H1 (cell line): ENCODE results near the gene MEF2A. TPM values are rescaled to one million over a fixed set of nuclear protein-coding genes. Genes with fewer than 3 reads are reported as not detected.

ENCODE experiments used
- CTCF ChIA-PET: fragments of 300-600 bp; sonication (Branson Sonifier 250); formaldehyde crosslinking; loops from one replicate; lab custom pipeline; 2021; ENCODE audit not compliant: partially characterized antibody; lab: Charles Lee
- POLR2A ChIA-PET: fragments of 300-600 bp; sonication (Branson Sonifier 250); formaldehyde crosslinking; loops from one replicate; lab custom pipeline; 2021; ENCODE audit warnings: inconsistent platforms; ENCODE audit not compliant: partially characterized antibody; lab: Charles Lee
- DNase-seq, 2 experiments: peaks; one replicate each; pipeline versions ENCODE4 v3.0.0 to v3.0.0-alpha.2; 2010 to 2022; ENCODE audit warnings: low spot score in 2 of 2, low read depth in 1 of 2, mixed read lengths in 1 of 2
- FAIRE-seq: peaks from 2 replicates; lab custom pipeline; 2011; peaks lifted over from hg19 to GRCh38; lab: Jason Lieb, UNC
- H2AFZ ChIP-seq: 2 replicates; pipeline ENCODE4 v1.8.1; 2012; ENCODE audit warnings: low read length, inconsistent platforms
- H2AK5ac ChIP-seq: 2 replicates; pipeline ENCODE4 v1.6.1; 2013; ENCODE audit warnings: low read depth, low read length
- H2BK120ac ChIP-seq: replicated peaks from 2 replicates; pipeline ENCODE3; 2013; ENCODE audit warnings: low read depth, low read length, inconsistent platforms
- H2BK12ac ChIP-seq: 2 replicates; pipeline ENCODE4 v1.6.1; 2013; ENCODE audit warnings: low read depth, low read length
- H2BK15ac ChIP-seq: 2 replicates; pipeline ENCODE4 v1.6.1; 2013; ENCODE audit warnings: low read length
- H2BK20ac ChIP-seq: 2 replicates; pipeline ENCODE4 v1.6.1; 2013; ENCODE audit warnings: low read length
- H2BK5ac ChIP-seq: 2 replicates; pipeline ENCODE4 v1.6.1; 2013; ENCODE audit warnings: low read depth, low read length
- H3K14ac ChIP-seq: 2 replicates; pipeline ENCODE4 v1.6.1; 2013; ENCODE audit warnings: inconsistent platforms; ENCODE audit not compliant: insufficient read length
- H3K18ac ChIP-seq: 2 replicates; pipeline ENCODE4 v1.6.1; 2013; ENCODE audit warnings: low read length; ENCODE audit errors: extremely low read depth
- H3K23ac ChIP-seq: 2 replicates; pipeline ENCODE4 v1.6.1; 2013; ENCODE audit warnings: inconsistent platforms; ENCODE audit not compliant: insufficient read length
- H3K23me2 ChIP-seq: 2 replicates; pipeline ENCODE4 v1.6.1; 2013; ENCODE audit warnings: low read depth, low read length
- H3K27ac ChIP-seq: 2 replicates; pipeline ENCODE4 v1.6.1; 2011; ENCODE audit warnings: low read depth, low read length, inconsistent platforms
- H3K27me3 ChIP-seq, 4 experiments: replicated peaks in 1 of 4; 1 replicate in 1 of 4; 2 replicates in 3 of 4; pipeline versions ENCODE4 v1.6.1 to v1.8.1; 2011 to 2013; ENCODE audit warnings: low read length in 3 of 4, mild to moderate bottlenecking in 3 of 4, inconsistent platforms in 2 of 4, mixed read lengths in 2 of 4, moderate library complexity in 1 of 4; ENCODE audit not compliant: control insufficient read depth in 3 of 4, insufficient read depth in 3 of 4; ENCODE audit errors: extremely low read depth in 1 of 4
- H3K36me3 ChIP-seq, 4 experiments: 2 replicates each; pipeline versions ENCODE4 v1.6.1 to v1.8.1; 2011 to 2013; ENCODE audit warnings: mild to moderate bottlenecking in 4 of 4, low read length in 3 of 4, moderate library complexity in 2 of 4, control low read depth in 1 of 4, inconsistent platforms in 1 of 4; ENCODE audit not compliant: insufficient read depth in 4 of 4, control insufficient read depth in 2 of 4
- H3K4ac ChIP-seq: replicated peaks from 2 replicates; pipeline ENCODE3; 2013; ENCODE audit warnings: low read length, low read depth, mixed read lengths, inconsistent platforms; ENCODE audit not compliant: insufficient read length
- H3K4me1 ChIP-seq, 4 experiments: replicated peaks in 1 of 4; 1 replicate in 1 of 4; 2 replicates in 3 of 4; pipeline versions ENCODE4 v1.6.1 to v1.8.1; 2011 to 2013; ENCODE audit warnings: low read length in 3 of 4, inconsistent platforms in 2 of 4, mixed read lengths in 1 of 4; ENCODE audit not compliant: insufficient read depth in 4 of 4, control insufficient read depth in 3 of 4
- H3K4me2 ChIP-seq, 2 experiments: 2 replicates each; pipeline versions ENCODE4 v1.6.1 to v1.8.1; 2011 to 2013; ENCODE audit warnings: low read depth in 2 of 2, low read length in 2 of 2, control low read depth in 1 of 2, inconsistent platforms in 1 of 2, mild to moderate bottlenecking in 1 of 2; ENCODE audit not compliant: insufficient read depth in 1 of 2
- H3K4me3 ChIP-seq, 4 experiments: fragments of 200-600, 300-600 bp in 1 of 4; sonication (generic), shearing (Covaris generic), sonication (Bioruptor Twin) in 1 of 4; 2 replicates each; pipeline versions ENCODE4 v1.5.1 to v1.8.1; 2011 to 2016; ENCODE audit warnings: low read length in 4 of 4, low read depth in 3 of 4, control low read depth in 2 of 4, inconsistent platforms in 2 of 4, mild to moderate bottlenecking in 2 of 4, mixed read lengths in 1 of 4, moderate library complexity in 1 of 4; ENCODE audit not compliant: insufficient read depth in 2 of 4; ENCODE audit errors: extremely low read depth in 1 of 4
- H3K56ac ChIP-seq: replicated peaks from 2 replicates; pipeline ENCODE3; 2013; ENCODE audit warnings: low read depth, mild to moderate bottlenecking, mixed read lengths, low read length, inconsistent platforms; ENCODE audit not compliant: insufficient read length
- H3K79me1 ChIP-seq: 2 replicates; pipeline ENCODE4 v1.6.1; 2013; ENCODE audit warnings: low read depth, low read length, control low read depth
- H3K79me2 ChIP-seq, 2 experiments: 2 replicates each; pipeline versions ENCODE4 v1.6.1 to v1.8.1; 2012 to 2013; ENCODE audit warnings: low read length in 2 of 2, mild to moderate bottlenecking in 2 of 2, inconsistent platforms in 1 of 2; ENCODE audit not compliant: insufficient read depth in 2 of 2, control insufficient read depth in 1 of 2
- H3K9ac ChIP-seq, 4 experiments: replicated peaks in 1 of 4; 1 replicate in 1 of 4; 2 replicates in 3 of 4; pipeline versions ENCODE4 v1.6.1 to v1.8.1; 2011 to 2013; ENCODE audit warnings: low read depth in 3 of 4, low read length in 3 of 4, control low read depth in 2 of 4, mild to moderate bottlenecking in 2 of 4, moderate library complexity in 2 of 4, inconsistent platforms in 1 of 4; ENCODE audit errors: extremely low read depth in 1 of 4
- H3K9me3 ChIP-seq, 2 experiments: 2 replicates each; pipeline versions ENCODE4 v1.6.1 to v1.8.1; 2012 to 2013; ENCODE audit warnings: mild to moderate bottlenecking in 2 of 2, moderate library complexity in 2 of 2, control low read depth in 1 of 2, inconsistent platforms in 1 of 2, low read depth in 1 of 2, low read length in 1 of 2, mixed read lengths in 1 of 2; ENCODE audit not compliant: insufficient read depth in 2 of 2
- H4K20me1 ChIP-seq, 2 experiments: replicated peaks in 1 of 2; 2 replicates each; pipeline versions ENCODE3 to v1.8.1; 2011 to 2013; ENCODE audit warnings: inconsistent platforms in 2 of 2, low read length in 2 of 2, mild to moderate bottlenecking in 1 of 2; ENCODE audit not compliant: insufficient read depth in 2 of 2, control insufficient read depth in 1 of 2
- H4K5ac ChIP-seq: 2 replicates; pipeline ENCODE4 v1.6.1; 2013; ENCODE audit warnings: low read length, low read depth, mixed read lengths, inconsistent platforms; ENCODE audit not compliant: insufficient read length
- H4K8ac ChIP-seq: 2 replicates; pipeline ENCODE4 v1.8.0; 2013; ENCODE audit warnings: mild to moderate bottlenecking, moderate library complexity, low read length, inconsistent platforms; ENCODE audit not compliant: insufficient read depth; ENCODE audit errors: extremely low read depth
- H4K91ac ChIP-seq: replicated peaks from 2 replicates; pipeline ENCODE3; 2013; ENCODE audit warnings: low read length, mixed read lengths, inconsistent platforms; ENCODE audit not compliant: insufficient read length
- ASH2L ChIP-seq: fragments of 200-600, 300-600 bp; sonication (generic); IDR thresholded peaks from one replicate; pipeline ENCODE4 v1.7.1; 2017; ENCODE audit warnings: low read length
- CTBP2 ChIP-seq: IDR thresholded peaks from 2 replicates; pipeline ENCODE4 v1.7.0; 2011; ENCODE audit warnings: borderline replicate concordance, mild to moderate bottlenecking, moderate library complexity, mixed read lengths, low read length; ENCODE audit not compliant: insufficient read depth, insufficient read length
- JUND ChIP-seq: IDR thresholded peaks from 2 replicates; pipeline ENCODE4 v1.6.1; 2011; ENCODE audit warnings: mild to moderate bottlenecking, improper control_type of control experiment, low read length
- KDM4A ChIP-seq: IDR thresholded peaks from one replicate; pipeline ENCODE4 v1.7.1; 2012; ENCODE audit warnings: low read depth, mild to moderate bottlenecking, moderate library complexity, low read length, inconsistent platforms; ENCODE audit not compliant: severe bottlenecking
- PHF8 ChIP-seq: fragments of 200-600 bp; sonication (generic); conservative IDR thresholded peaks from 2 replicates; pipeline ENCODE4 v1.7.1; 2012; ENCODE audit warnings: low read depth, mild to moderate bottlenecking, inconsistent platforms, low read length, moderate library complexity
- POLR2AphosphoS5 ChIP-seq: IDR thresholded peaks from 2 replicates; pipeline ENCODE4 v1.6.1; 2011; ENCODE audit warnings: low read depth, low read length
- POU5F1 ChIP-seq: IDR thresholded peaks from 2 replicates; pipeline ENCODE4 v1.6.1; 2011; ENCODE audit warnings: low read depth, mild to moderate bottlenecking, low read length, moderate library complexity
- SUZ12 ChIP-seq: fragments of 200-600 bp; sonication (generic); IDR thresholded peaks from 2 replicates; pipeline ENCODE4 v1.6.1; 2012; ENCODE audit warnings: mild to moderate bottlenecking, inconsistent platforms, low read length, moderate library complexity, mixed read lengths
- YY1 ChIP-seq: IDR thresholded peaks from 2 replicates; pipeline ENCODE4 v1.6.1; 2011; ENCODE audit warnings: low read depth, mild to moderate bottlenecking, low read length
- polyA plus RNA-seq, 7 experiments: library from polyadenylated mRNA; depleted of rRNA in 3 of 7; stranded (reverse) in 5 of 7; unstranded in 2 of 7; fragments of >200 nt in 5 of 7; fragments of 200-250 nt in 2 of 7; gene quantifications; 1 replicate in 5 of 7; 2 replicates in 1 of 7; 4 replicates in 1 of 7; pipeline versions ENCODE4 v1.2.1 to v1.2.3, GENCODE V29; 2011 to 2013; ENCODE audit warnings: missing spikeins in 2 of 7, mixed read lengths in 2 of 7
- total RNA-seq: library from RNA; stranded (reverse); fragmentation: NEBNext Ultra II Directional; extraction: Animal tissue kit (Norgen Biotek cat#: 25700); gene quantifications from 2 replicates; pipeline ENCODE4 v1.2.1, GENCODE V29; 2021
- TF ChIP-seq, protein P1 (sequence below): IDR thresholded peaks from 2 replicates; pipeline ENCODE4 v1.6.1; 2012; ENCODE audit warnings: inconsistent platforms
- TF ChIP-seq, protein P2 (sequence below), 3 experiments: IDR thresholded peaks; 1 replicate in 2 of 3; 2 replicates in 1 of 3; pipeline versions ENCODE4 v1.5.1 to v1.6.1; 2011; ENCODE audit warnings: low read length in 3 of 3, mild to moderate bottlenecking in 3 of 3, inconsistent platforms in 2 of 3, low read depth in 1 of 3, moderate library complexity in 1 of 3; ENCODE audit not compliant: insufficient read depth in 1 of 3; ENCODE audit errors: control extremely low read depth in 1 of 3

MEF2A gene
- total and polyA plus RNA-seq, 2 of the 8 experiments (the other 6 are each of a cell fraction or from before 2014, with no cell fraction given) = 15.6 to 22.5 TPM

DNA sequence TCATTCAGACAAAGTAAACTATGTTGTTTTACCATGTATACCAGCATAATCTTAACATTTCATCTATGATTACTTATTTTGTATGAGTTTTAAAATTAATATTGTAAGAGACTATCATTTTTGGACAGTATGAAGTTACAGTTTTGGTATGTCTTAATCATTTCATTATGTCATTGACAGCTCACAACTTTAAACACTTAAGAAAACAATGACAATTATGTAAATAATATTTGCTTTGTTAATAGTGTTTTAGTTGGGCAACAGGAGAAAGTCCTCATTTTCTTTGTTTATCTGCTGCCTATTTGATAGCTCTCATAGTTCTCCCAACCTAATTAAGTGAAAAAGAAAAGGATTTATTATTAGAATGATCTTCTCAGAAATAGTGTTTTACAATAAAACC is 80.2 kb downstream of the MEF2A start:
- Histone ChIP-seq H3K36me3 (peaks cover 0 to 19% (median 9%) of the 10 kb centered on the region in 4 experiments; a peak in 4 of 8 replicates), H3K4me3 (no peak overlapping the region; a peak in 1 of 8 replicates), H2BK120ac (no peak overlapping the region), H2BK15ac (no peak overlapping the region), H4K20me1 (no peaks in the 10 kb centered on the region), H3K79me2 (no peaks in the 10 kb centered on the region), H3K23ac (no peak overlapping the region), H2BK5ac (no peak overlapping the region), H3K9ac (no peak overlapping the region), H3K27ac (no peak overlapping the region), H3K4ac (no peak overlapping the region), H4K5ac (no peak overlapping the region), H3K14ac (no peak overlapping the region), H4K8ac (no peak overlapping the region), H3K4me1 (peaks cover 0 to 2% (median 0%) of the 10 kb centered on the region in 4 experiments; a peak in 1 of 7 replicates), H4K91ac (no peak overlapping the region), H3K79me1 (no peaks in the 10 kb centered on the region; the same call in 1 of the 2 replicates), H3K27me3 (no peaks in the 10 kb centered on the region), H2AK5ac (no peak overlapping the region), H2BK12ac (no peak overlapping the region), H2BK20ac (no peak overlapping the region), H2AFZ (no peak overlapping the region), H3K23me2 (no peaks in the 10 kb centered on the region), H3K56ac (no peak overlapping the region), H3K9me3 (peaks cover 7 to 16% of the 10 kb centered on the region in 2 experiments; a peak in 3 of 4 replicates), H3K4me2 (no peak overlapping the region), H3K18ac (no peak overlapping the region)
- CTCF ChIA-PET = no interaction called here
- POLR2A ChIA-PET = interaction anchor here (1.2 kb wide), 1 partner anchor 67 kb away, joined by 3 read pairs; no protein-coding TSS in a partner anchor
- TF ChIP-seq CTBP2 (no peak), PHF8 (no peak), YY1 (no peak), JUND (no peak), KDM4A (no peak), SUZ12 (no peak), POLR2AphosphoS5 (no peak), ASH2L (no peak), POU5F1 (no peak)
- TF ChIP-seq, protein P1, sequence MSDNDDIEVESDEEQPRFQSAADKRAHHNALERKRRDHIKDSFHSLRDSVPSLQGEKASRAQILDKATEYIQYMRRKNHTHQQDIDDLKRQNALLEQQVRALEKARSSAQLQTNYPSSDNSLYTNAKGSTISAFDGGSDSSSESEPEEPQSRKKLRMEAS = no peak
- TF ChIP-seq, protein P2, sequence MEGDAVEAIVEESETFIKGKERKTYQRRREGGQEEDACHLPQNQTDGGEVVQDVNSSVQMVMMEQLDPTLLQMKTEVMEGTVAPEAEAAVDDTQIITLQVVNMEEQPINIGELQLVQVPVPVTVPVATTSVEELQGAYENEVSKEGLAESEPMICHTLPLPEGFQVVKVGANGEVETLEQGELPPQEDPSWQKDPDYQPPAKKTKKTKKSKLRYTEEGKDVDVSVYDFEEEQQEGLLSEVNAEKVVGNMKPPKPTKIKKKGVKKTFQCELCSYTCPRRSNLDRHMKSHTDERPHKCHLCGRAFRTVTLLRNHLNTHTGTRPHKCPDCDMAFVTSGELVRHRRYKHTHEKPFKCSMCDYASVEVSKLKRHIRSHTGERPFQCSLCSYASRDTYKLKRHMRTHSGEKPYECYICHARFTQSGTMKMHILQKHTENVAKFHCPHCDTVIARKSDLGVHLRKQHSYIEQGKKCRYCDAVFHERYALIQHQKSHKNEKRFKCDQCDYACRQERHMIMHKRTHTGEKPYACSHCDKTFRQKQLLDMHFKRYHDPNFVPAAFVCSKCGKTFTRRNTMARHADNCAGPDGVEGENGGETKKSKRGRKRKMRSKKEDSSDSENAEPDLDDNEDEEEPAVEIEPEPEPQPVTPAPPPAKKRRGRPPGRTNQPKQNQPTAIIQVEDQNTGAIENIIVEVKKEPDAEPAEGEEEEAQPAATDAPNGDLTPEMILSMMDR (IDR thresholded peaks at IDR 0.05; ENCODE audit: control extremely low read depth in 1 of 3, insufficient read depth in 1 of 3, low read depth in 1 of 3, low read length in 3 of 3) = no peak
- no peak for FAIRE-seq
- DNase-seq = no peak
